HG03378 (cell line): ENCODE data around the gene DPP4.
A peak's percentile ranks its signal among the peaks of the same experiment; 100 is the strongest.
"Not testable (repeated sequence)": the region's sequence is repeated elsewhere in the genome, so short reads cannot be mapped to it uniquely, and the experiment has no call there.

Experiments used
- ATAC-seq: cut with Tn5 transposase; IDR thresholded peaks from one replicate; pipeline ENCODE4 v1.9.1; 2021; ENCODE audit warnings: mild to moderate bottlenecking, moderate library complexity; ENCODE audit not compliant: unreplicated experiment

The DPP4 gene

GRCh38 chr2:161994761-161995520, 79.1 kb downstream of the DPP4 start:
- ATAC-seq = no peak

- peak; percentile 67 for ATAC-seq
Observed at GRCh38 chr2:161992531-161992930, 81.5 kb downstream of the DPP4 start.

- ATAC-seq = no peak
Observed at GRCh38 chr2:161991991-161992390, 82.0 kb downstream of the DPP4 start.

- no peak for ATAC-seq
Observed at GRCh38 chr2:161990741-161991140, 83.3 kb downstream of the DPP4 start.

- ATAC-seq = no peak
Observed at GRCh38 chr2:161990036-161990435, 84.0 kb downstream of the DPP4 start.

GRCh38 chr2:161988589-161988988, 85.4 kb downstream of the DPP4 start:
- ATAC-seq = no peak

GRCh38 chr2:161987311-161987710, 86.7 kb downstream of the DPP4 start:
- no peak for ATAC-seq

GRCh38 chr2:161983866-161984265, 90.1 kb downstream of the DPP4 start:
- no peak for ATAC-seq

GRCh38 chr2:161983331-161983651, 90.7 kb downstream of the DPP4 start:
- ATAC-seq = no peak

GRCh38 chr2:161982548-161983330, 91.3 kb downstream of the DPP4 start:
- ATAC-seq = no peak

- no peak for ATAC-seq
Observed at GRCh38 chr2:161981679-161982250, 92.2 kb downstream of the DPP4 start.

- ATAC-seq = no peak
Observed at GRCh38 chr2:161980976-161981375, 93.0 kb downstream of the DPP4 start.

- no peak for ATAC-seq
Observed at GRCh38 chr2:161979490-161979889, 94.5 kb downstream of the DPP4 start.

GRCh38 chr2:161977926-161978325, 96.1 kb downstream of the DPP4 start:
- not testable (repeated sequence) for ATAC-seq

GRCh38 chr2:161976917-161977316, 97.1 kb downstream of the DPP4 start:
- no peak for ATAC-seq

- ATAC-seq = no peak
Observed at GRCh38 chr2:161976295-161976694, 97.7 kb downstream of the DPP4 start.

GRCh38 chr2:161975813-161976160, 98.2 kb downstream of the DPP4 start:
- ATAC-seq = no peak

GRCh38 chr2:161975062-161975812, 98.8 kb downstream of the DPP4 start:
- ATAC-seq = no peak

- no peak for ATAC-seq
Observed at GRCh38 chr2:161974461-161974860, 99.6 kb downstream of the DPP4 start.

- no peak for ATAC-seq
Observed at GRCh38 chr2:161972866-161973265, 101.1 kb downstream of the DPP4 start.

- ATAC-seq = no peak
Observed at GRCh38 chr2:161972232-161972631, 101.8 kb downstream of the DPP4 start.
